Effector memory CD4-positive, alpha-beta T cell (primary cell): ENCODE data around the gene EPB41.

ENCODE experiments used
- DNase-seq, 3 donors: peaks; one replicate each; pipeline ENCODE4 v3.0.0-alpha.2; 2020
- H3K27ac ChIP-seq: 2 replicates; pipeline ENCODE4 v1.7.0; 2013; ENCODE audit warnings: mild to moderate bottlenecking, low read length, moderate library complexity; ENCODE audit not compliant: insufficient read depth, poor library complexity, severe bottlenecking
- H3K27me3 ChIP-seq: replicated peaks from 2 replicates; pipeline ENCODE4 v1.7.0; 2013; ENCODE audit warnings: mild to moderate bottlenecking, low read length; ENCODE audit not compliant: insufficient read depth, control insufficient read depth, poor library complexity, severe bottlenecking
- H3K36me3 ChIP-seq: 2 replicates; pipeline ENCODE4 v1.7.0; 2013; ENCODE audit warnings: mild to moderate bottlenecking, low read length, moderate library complexity; ENCODE audit not compliant: control insufficient read depth, insufficient read depth
- H3K4me1 ChIP-seq: 2 replicates; pipeline ENCODE4 v1.7.0; 2013; ENCODE audit warnings: low read length, mild to moderate bottlenecking; ENCODE audit not compliant: control insufficient read depth, insufficient read depth, poor library complexity, severe bottlenecking
- H3K4me3 ChIP-seq: 2 replicates; pipeline ENCODE4 v1.7.0; 2013; ENCODE audit warnings: low read length, low read depth, mild to moderate bottlenecking; ENCODE audit not compliant: insufficient read depth, poor library complexity, severe bottlenecking
- H3K9me3 ChIP-seq: 2 replicates; pipeline ENCODE4 v1.7.0; 2013; ENCODE audit warnings: mild to moderate bottlenecking, low read length, moderate library complexity; ENCODE audit not compliant: control insufficient read depth

EPB41 gene

GRCh38 chr1:28925350-28925891 lies 11.1 kb downstream of the EPB41 start:
- Histone ChIP-seq H3K27me3 (no peaks in the 10 kb centered on the region), H3K4me3 (no peak overlapping the region), H3K27ac (peak overlapping the region; percentile 34), H3K4me1 (peaks cover 46% of the 10 kb centered on the region), H3K36me3 (no peaks in the 10 kb centered on the region), H3K9me3 (no peaks in the 10 kb centered on the region)
- no peak for DNase-seq

GRCh38 chr1:28926629-28927265 lies 12.4 kb downstream of the EPB41 start:
- peak; percentile 21 to 28 (median 28) for DNase-seq
- Histone ChIP-seq H3K4me1 (peaks cover 52% of the 10 kb centered on the region), H3K4me3 (peak overlapping the region; percentile 27), H3K9me3 (no peaks in the 10 kb centered on the region), H3K27me3 (no peaks in the 10 kb centered on the region), H3K27ac (peak overlapping the region; percentile 60), H3K36me3 (no peaks in the 10 kb centered on the region)

GRCh38 chr1:28927266-28927647 lies 12.9 kb downstream of the EPB41 start:
- peak overlapping the region; percentile 27 for H3K4me3 ChIP-seq
- H3K36me3 ChIP-seq = no peaks in the 10 kb centered on the region
- H3K4me1 ChIP-seq = peaks cover 52% of the 10 kb centered on the region
- DNase-seq = no peak
- no peaks in the 10 kb centered on the region for H3K27me3 ChIP-seq
- no peaks in the 10 kb centered on the region for H3K9me3 ChIP-seq
- H3K27ac ChIP-seq = peak overlapping the region; percentile 60

GRCh38 chr1:28927648-28928313 lies 13.4 kb downstream of the EPB41 start:
- Histone ChIP-seq H3K36me3 (no peaks in the 10 kb centered on the region), H3K27ac (peak overlapping the region; percentile 60), H3K9me3 (no peaks in the 10 kb centered on the region), H3K27me3 (no peaks in the 10 kb centered on the region), H3K4me3 (peak overlapping the region; percentile 27), H3K4me1 (peaks cover 52% of the 10 kb centered on the region)
- no peak for DNase-seq

- Histone ChIP-seq H3K9me3 (no peaks in the 10 kb centered on the region), H3K27me3 (no peaks in the 10 kb centered on the region), H3K4me1 (peaks cover 53% of the 10 kb centered on the region), H3K27ac (peak overlapping the region; percentile 60), H3K4me3 (peak overlapping the region; percentile 27), H3K36me3 (no peaks in the 10 kb centered on the region)
- DNase-seq = no peak
Observed at GRCh38 chr1:28928314-28928941, 14.1 kb downstream of the EPB41 start.

GRCh38 chr1:28933277-28933676 lies 18.9 kb downstream of the EPB41 start:
- Histone ChIP-seq H3K27me3 (no peaks in the 10 kb centered on the region), H3K27ac (no peak overlapping the region), H3K4me3 (no peak overlapping the region), H3K4me1 (peaks cover 41% of the 10 kb centered on the region), H3K36me3 (no peaks in the 10 kb centered on the region), H3K9me3 (no peaks in the 10 kb centered on the region)
- DNase-seq = no peak

GRCh38 chr1:28933918-28934317 lies 19.5 kb downstream of the EPB41 start:
- Histone ChIP-seq H3K9me3 (no peaks in the 10 kb centered on the region), H3K36me3 (no peaks in the 10 kb centered on the region), H3K4me3 (no peak overlapping the region), H3K27ac (no peak overlapping the region), H3K27me3 (no peaks in the 10 kb centered on the region), H3K4me1 (peaks cover 35% of the 10 kb centered on the region)
- DNase-seq = no peak

- Histone ChIP-seq H3K36me3 (no peaks in the 10 kb centered on the region), H3K27ac (no peak overlapping the region), H3K4me3 (no peak overlapping the region), H3K4me1 (peaks cover 32% of the 10 kb centered on the region), H3K27me3 (no peaks in the 10 kb centered on the region), H3K9me3 (no peaks in the 10 kb centered on the region)
- DNase-seq = no peak
Observed at GRCh38 chr1:28934676-28935075, 20.3 kb downstream of the EPB41 start.

GRCh38 chr1:28935293-28935692 lies 20.9 kb downstream of the EPB41 start:
- no peaks in the 10 kb centered on the region for H3K27me3 ChIP-seq
- no peaks in the 10 kb centered on the region for H3K9me3 ChIP-seq
- H3K36me3 ChIP-seq = no peaks in the 10 kb centered on the region
- DNase-seq = no peak
- peaks cover 25% of the 10 kb centered on the region for H3K4me1 ChIP-seq
- H3K4me3 ChIP-seq = no peak overlapping the region
- H3K27ac ChIP-seq = no peak overlapping the region

GRCh38 chr1:28936094-28936493 lies 21.7 kb downstream of the EPB41 start:
- Histone ChIP-seq H3K27ac (no peak overlapping the region), H3K4me3 (no peak overlapping the region), H3K36me3 (no peaks in the 10 kb centered on the region), H3K4me1 (peaks cover 19% of the 10 kb centered on the region), H3K9me3 (no peaks in the 10 kb centered on the region), H3K27me3 (no peaks in the 10 kb centered on the region)
- DNase-seq = no peak
